GM12892 (cell line): Measurements from ENCODE around the gene HMCES.

Source experiments
- POLR2A ChIP-seq: IDR thresholded peaks from 2 replicates; pipeline ENCODE4 v1.6.1; 2011; ENCODE audit warnings: low read depth, low read length, control low read depth
- POLR2AphosphoS5 ChIP-seq: IDR thresholded peaks from 2 replicates; pipeline ENCODE4 v1.6.1; 2011; ENCODE audit warnings: low read depth, low read length, control low read depth
- TAF1 ChIP-seq: IDR thresholded peaks from 2 replicates; pipeline ENCODE4 v1.6.1; 2011; ENCODE audit warnings: low read depth, mild to moderate bottlenecking, control low read depth, low read length, borderline replicate concordance

GRCh38 chr3:129238945-129239705 is 39.5 kb upstream of the HMCES start:
- TF ChIP-seq POLR2A (no peak), POLR2AphosphoS5 (no peak), TAF1 (no peak)
